Subcutaneous abdominal adipose tissue (tissue), 5 donors: Measurements from ENCODE around the gene TBC1D22A.

Experiments
- H3K27ac ChIP-seq: one replicate; pipeline ENCODE4 v1.7.0; 2013; ENCODE audit warnings: low read depth, mild to moderate bottlenecking, inconsistent platforms, low read length, moderate library complexity
- H3K27me3 ChIP-seq, 5 donors: one replicate each; pipeline ENCODE4 v1.7.0; 2013; ENCODE audit warnings: low read length in 5 of 5, inconsistent platforms in 1 of 5; ENCODE audit not compliant: control insufficient read depth in 5 of 5, insufficient read depth in 4 of 5
- H3K36me3 ChIP-seq, 5 donors: one replicate each; pipeline ENCODE4 v1.7.0; 2013; ENCODE audit warnings: low read length in 5 of 5; ENCODE audit not compliant: control insufficient read depth in 5 of 5, insufficient read depth in 5 of 5
- H3K4me1 ChIP-seq, 5 donors: one replicate each; pipeline ENCODE4 v1.7.0; 2013; ENCODE audit warnings: low read length in 5 of 5, mild to moderate bottlenecking in 3 of 5, moderate library complexity in 1 of 5; ENCODE audit not compliant: control insufficient read depth in 5 of 5, insufficient read depth in 5 of 5
- H3K4me3 ChIP-seq, 5 donors: one replicate each; pipeline ENCODE4 v1.7.0; 2013; ENCODE audit warnings: low read length in 5 of 5, low read depth in 1 of 5
- H3K9ac ChIP-seq, 5 donors: one replicate each; pipeline ENCODE4 v1.7.0; 2013; ENCODE audit warnings: low read length in 5 of 5, mild to moderate bottlenecking in 4 of 5, moderate library complexity in 3 of 5
- H3K9me3 ChIP-seq, 5 donors: one replicate each; pipeline ENCODE4 v1.7.0; 2013; ENCODE audit warnings: low read length in 5 of 5; ENCODE audit not compliant: control insufficient read depth in 5 of 5
- donor health status: healthy.
- donor health status: healthy.
- donor health status: healthy.
- donor health status: healthy.
- donor health status: healthy.

TBC1D22A gene

DNA sequence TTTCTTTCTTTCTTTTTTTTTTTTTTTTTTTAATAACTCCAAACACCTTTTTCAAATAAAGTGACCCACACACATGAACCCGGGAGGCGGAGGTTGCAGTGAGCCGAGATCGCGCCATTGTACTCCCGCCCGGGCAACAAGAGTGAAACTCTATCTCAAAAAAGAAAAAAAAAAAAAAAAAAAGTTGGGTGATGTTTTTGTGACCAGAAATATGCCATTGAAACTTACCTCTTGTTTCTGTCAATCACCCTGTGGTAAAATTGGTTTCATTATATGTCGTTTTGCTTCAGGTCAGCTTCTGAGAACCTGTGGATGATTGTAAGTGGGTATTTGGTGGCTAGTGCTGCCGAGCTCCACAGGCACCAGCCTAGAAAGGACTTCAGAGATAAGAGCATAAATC lies 238.8 kb downstream of the TBC1D22A start:
- Histone ChIP-seq H3K4me1 (no peaks in the 10 kb centered on the region), H3K27me3 (no peaks in the 10 kb centered on the region), H3K36me3 (peaks cover 4 to 35% (median 22%) of the 10 kb centered on the region in 5 donors), H3K4me3 (no peak overlapping the region), H3K9me3 (no peaks in the 10 kb centered on the region), H3K9ac (no peak overlapping the region), H3K27ac (no peak overlapping the region)

DNA sequence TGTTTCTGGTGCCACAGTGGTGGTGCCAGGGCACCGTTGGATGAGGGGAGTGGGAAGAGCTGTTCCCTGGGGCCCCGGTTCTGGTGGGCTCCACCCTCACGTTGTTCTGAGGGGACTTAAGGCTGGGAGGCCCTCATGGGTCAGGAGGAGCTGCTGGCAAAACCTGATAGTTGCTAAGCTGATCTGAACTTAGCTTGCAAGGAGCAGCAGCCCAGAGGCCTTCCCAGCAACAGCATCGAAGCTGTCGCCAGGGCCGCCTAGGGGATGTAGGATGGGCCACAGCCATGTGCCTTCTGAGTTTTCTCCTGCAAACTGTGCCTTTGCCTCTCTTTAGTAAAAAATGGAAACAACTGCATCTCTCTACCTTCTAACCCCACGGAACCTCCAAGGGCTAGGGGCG lies 240.2 kb downstream of the TBC1D22A start:
- Histone ChIP-seq H3K4me3 (no peak overlapping the region), H3K36me3 (peaks cover 4 to 43% (median 27%) of the 10 kb centered on the region in 5 donors), H3K27me3 (no peaks in the 10 kb centered on the region)

DNA sequence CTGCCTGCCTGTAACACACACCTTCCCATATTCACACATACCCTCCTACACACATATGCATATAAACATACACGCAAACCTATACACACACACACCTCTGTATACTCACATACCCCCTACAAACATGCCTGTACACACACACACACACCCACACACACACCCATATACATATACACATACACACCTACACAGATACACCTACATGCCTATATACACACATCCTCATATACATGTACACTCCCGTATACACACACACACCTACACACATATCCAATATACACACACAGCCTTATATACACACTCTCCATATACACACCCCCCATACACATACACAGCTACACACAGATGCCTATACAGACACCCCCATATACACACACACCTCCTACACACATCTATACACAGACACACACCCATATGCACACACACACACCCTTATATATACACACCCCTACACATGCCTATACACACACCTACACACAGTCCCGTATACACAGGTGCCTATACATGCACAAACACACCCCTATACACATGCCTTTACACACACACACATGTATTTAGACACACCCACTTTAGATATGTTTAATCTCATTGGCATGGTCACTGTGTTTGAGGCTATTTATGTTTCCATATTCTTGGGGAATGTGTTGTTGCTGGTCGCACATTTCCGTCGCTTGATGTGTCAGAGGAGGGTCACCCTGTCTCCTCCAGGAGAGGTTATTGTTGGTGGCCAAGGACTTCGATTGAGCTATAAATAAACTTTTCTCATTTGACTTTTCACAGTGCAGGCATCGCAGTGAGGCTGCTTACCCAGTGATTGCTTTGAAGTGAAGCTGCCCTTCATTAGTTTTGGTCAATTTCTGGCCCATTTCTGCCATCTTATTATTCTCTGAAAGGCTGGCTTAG lies 243.3 kb downstream of the TBC1D22A start:
- Histone ChIP-seq H3K9ac (no peak overlapping the region), H3K4me3 (no peak overlapping the region), H3K36me3 (peaks cover 4 to 51% (median 26%) of the 10 kb centered on the region in 5 donors), H3K9me3 (no peaks in the 10 kb centered on the region), H3K27ac (no peak overlapping the region), H3K27me3 (no peaks in the 10 kb centered on the region), H3K4me1 (no peaks in the 10 kb centered on the region)

More for the DNA sequence above, 240.2 kb downstream of the TBC1D22A start:
- Histone ChIP-seq H3K9me3 (no peaks in the 10 kb centered on the region), H3K9ac (no peak overlapping the region), H3K27ac (no peak overlapping the region), H3K4me1 (no peaks in the 10 kb centered on the region)

DNA sequence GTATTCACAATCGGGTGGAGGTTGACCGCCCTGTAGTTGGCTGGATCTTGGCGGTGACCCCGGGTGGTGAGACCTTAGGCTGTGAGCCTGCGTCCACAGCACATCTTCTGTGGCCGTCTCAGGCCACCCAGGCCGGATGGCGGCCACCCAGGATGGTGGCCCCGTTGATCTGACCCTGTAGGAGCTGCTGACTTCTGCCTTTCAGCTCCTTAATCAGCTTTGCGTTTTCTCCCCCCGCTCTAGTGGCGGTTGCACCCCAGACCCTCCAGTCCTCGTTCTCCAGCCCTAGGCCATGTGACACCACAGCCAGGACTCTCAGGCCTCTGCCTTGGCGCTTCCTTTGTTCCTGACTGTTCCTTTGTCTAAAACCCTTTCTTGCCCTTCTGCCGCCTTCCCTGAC lies 244.0 kb downstream of the TBC1D22A start:
- no peak overlapping the region for H3K27ac ChIP-seq
- H3K4me1 ChIP-seq: no peaks in the 10 kb centered on the region
- no peak overlapping the region for H3K9ac ChIP-seq
- no peaks in the 10 kb centered on the region for H3K27me3 ChIP-seq
- no peak overlapping the region for H3K4me3 ChIP-seq
- no peaks in the 10 kb centered on the region for H3K9me3 ChIP-seq
- peaks cover 4 to 51% (median 26%) of the 10 kb centered on the region in 5 donors for H3K36me3 ChIP-seq

DNA sequence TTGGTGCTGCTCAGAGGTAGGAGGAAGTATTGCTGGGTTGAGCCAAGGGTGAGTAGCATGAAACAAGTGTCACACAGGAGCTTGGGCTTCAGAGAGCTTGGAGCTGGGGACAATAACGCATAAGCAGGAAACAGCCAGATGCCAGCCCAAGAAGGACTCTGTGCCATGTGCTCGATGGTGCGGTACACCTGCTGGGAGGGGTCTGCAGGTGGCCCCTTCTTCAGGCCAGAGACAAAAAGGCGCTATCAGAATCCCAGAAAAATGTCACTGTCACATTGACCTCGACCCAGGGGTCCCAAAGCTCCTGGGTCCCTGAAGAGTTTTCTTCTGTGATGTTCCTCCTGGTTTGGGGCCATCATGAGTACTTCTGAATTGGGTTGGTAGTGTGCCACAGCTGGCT lies 244.4 kb downstream of the TBC1D22A start:
- H3K36me3 ChIP-seq: peaks cover 4 to 51% (median 26%) of the 10 kb centered on the region in 5 donors
- no peaks in the 10 kb centered on the region for H3K27me3 ChIP-seq

DNA sequence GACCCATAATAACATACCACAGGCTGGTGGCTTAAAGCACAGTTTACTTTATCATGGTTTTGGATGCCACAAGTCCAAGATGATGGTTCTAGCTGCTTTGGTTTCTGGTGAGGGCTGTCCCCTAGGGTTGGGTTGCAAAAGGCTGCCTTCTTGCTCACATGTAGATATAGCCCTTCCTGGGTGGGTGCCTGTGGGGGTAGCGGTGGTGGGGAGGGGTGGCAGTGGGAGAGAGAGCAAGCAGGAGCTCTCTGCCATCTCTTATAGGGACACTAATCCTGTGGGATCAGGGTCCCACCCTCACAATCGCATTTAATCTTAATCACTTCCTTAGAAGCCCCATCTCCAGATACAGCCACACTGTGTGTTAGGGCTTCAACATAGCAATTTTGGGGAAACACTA lies 245.0 kb downstream of the TBC1D22A start:
- no peak overlapping the region for H3K4me3 ChIP-seq
- peaks cover 4 to 48% (median 26%) of the 10 kb centered on the region in 5 donors for H3K36me3 ChIP-seq
- no peaks in the 10 kb centered on the region for H3K4me1 ChIP-seq
- no peak overlapping the region for H3K27ac ChIP-seq
- no peak overlapping the region for H3K9ac ChIP-seq
- no peaks in the 10 kb centered on the region for H3K27me3 ChIP-seq
- H3K9me3 ChIP-seq: no peaks in the 10 kb centered on the region

More for the DNA sequence above, 244.4 kb downstream of the TBC1D22A start:
- no peak overlapping the region for H3K4me3 ChIP-seq
- no peak overlapping the region for H3K27ac ChIP-seq
- H3K4me1 ChIP-seq: no peaks in the 10 kb centered on the region
- H3K9ac ChIP-seq: no peak overlapping the region
- H3K9me3 ChIP-seq: no peaks in the 10 kb centered on the region

DNA sequence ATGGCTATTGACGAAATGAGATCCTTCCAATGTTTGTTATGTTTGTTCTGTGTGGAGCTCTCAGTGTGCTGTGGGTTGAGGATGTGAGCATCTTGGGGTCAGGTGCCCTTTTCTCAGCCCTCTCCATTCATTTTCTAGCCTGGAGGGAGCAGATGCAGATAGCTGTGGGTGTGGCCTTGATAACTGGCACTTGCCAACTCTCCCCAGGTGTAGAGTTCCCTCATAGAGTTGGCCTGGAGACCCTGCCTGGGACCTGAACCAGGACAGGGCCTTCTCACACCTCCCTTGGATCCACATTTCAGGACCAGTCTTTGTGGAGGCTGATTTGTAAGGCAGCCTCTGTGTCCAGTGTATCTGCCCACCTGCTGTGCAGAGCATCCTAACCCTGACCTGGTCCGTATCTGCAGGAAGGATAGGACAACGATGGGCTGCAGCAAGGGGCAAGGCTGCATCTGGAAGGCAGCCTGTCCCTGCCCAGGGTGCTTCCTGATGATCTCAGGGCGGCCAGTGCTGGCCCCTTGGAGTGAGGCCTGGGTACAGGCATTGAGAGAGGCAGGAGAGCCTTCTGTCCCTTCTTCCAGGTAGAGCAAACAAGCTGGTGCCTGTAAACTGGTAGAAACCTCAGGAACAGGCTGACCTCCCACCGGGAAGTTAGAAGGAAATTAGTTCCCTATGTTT lies 245.9 kb downstream of the TBC1D22A start:
- no peaks in the 10 kb centered on the region for H3K9me3 ChIP-seq
- no peak overlapping the region for H3K4me3 ChIP-seq
- H3K27ac ChIP-seq: no peak overlapping the region
- H3K27me3 ChIP-seq: no peaks in the 10 kb centered on the region
- H3K4me1 ChIP-seq: no peaks in the 10 kb centered on the region
- peaks cover 4 to 50% (median 23%) of the 10 kb centered on the region in 5 donors for H3K36me3 ChIP-seq
- no peak overlapping the region for H3K9ac ChIP-seq

DNA sequence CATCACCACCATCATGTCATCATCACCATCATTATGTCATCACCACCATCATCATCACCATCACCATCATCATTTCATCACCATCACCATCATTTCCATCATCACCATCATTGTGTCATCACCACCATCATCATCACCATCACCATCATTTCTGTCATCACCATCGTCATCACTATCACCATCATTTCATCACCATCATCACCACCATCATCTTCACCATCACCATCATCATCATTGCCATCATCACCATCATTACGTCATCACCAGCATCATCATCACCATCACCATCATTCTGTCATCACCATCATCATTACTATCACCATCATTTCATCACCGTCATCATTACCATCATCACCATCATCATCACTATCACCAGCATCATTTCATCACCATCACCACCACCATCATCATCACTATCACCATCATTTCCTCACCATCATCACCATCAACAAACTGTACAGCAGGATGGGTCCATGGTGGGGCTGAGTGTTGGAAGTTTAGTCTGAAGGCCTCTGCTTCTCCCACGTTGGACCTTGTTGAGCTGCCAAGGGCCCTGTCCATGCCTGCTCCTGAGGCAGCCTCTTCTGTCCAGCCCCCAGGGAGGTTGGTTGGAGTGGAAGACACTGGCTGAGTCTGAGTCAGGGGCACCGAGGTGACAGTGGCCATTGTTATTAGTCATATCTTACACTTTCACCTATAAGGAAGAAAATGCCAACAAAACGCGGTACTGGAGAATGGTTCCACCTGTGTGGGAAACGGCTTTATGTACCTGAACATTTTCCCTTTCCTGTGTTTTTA lies 247.1 kb downstream of the TBC1D22A start:
- Histone ChIP-seq H3K4me1 (no peaks in the 10 kb centered on the region), H3K36me3 (peaks cover 4 to 44% (median 19%) of the 10 kb centered on the region in 5 donors), H3K4me3 (no peak overlapping the region), H3K9ac (no peak overlapping the region), H3K27ac (no peak overlapping the region), H3K27me3 (no peaks in the 10 kb centered on the region), H3K9me3 (no peaks in the 10 kb centered on the region)

DNA sequence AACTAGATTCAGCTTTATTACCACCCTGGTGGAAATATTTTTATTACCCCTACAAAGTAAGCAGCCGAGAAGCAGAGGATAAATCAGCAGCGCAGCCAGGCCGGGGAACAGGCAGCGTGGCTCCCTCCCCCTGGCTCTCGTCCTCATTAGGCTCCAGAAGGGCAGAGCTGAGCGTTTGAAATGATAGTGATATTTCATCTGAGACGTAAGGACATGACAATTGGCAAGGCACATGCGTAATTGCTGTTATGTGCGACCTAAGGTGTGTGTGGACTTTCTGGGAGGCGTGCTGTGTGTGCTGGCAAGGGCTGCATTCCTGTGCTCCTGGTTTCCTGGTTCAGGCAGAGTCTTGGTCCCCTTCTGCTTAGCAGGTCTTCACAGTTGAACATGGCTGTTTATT lies 247.8 kb downstream of the TBC1D22A start:
- no peaks in the 10 kb centered on the region for H3K9me3 ChIP-seq
- H3K27ac ChIP-seq: no peak overlapping the region
- no peaks in the 10 kb centered on the region for H3K4me1 ChIP-seq
- H3K36me3 ChIP-seq: peaks cover 4 to 48% (median 19%) of the 10 kb centered on the region in 5 donors
- H3K9ac ChIP-seq: no peak overlapping the region
- no peak overlapping the region for H3K4me3 ChIP-seq
- H3K27me3 ChIP-seq: no peaks in the 10 kb centered on the region
